Chondrocyte (in vitro differentiated cells): Measurements from ENCODE around the gene MCTP2. TPM values are rescaled to one million over a fixed set of nuclear protein-coding genes. Genes with fewer than 3 reads are reported as not detected.

Experiments used
- DNase-seq: peaks from one replicate; pipeline ENCODE4 v3.0.0; 2021; ENCODE audit warnings: mixed read lengths, low spot score
- H3K27ac Mint-ChIP-seq: one replicate; pipeline ENCODE4 v1.8.0; 2021; ENCODE audit warnings: mild to moderate bottlenecking, moderate library complexity, mixed read lengths; ENCODE audit not compliant: unreplicated experiment
- H3K27me3 Mint-ChIP-seq: 2 replicates; pipeline ENCODE4 v1.8.0; 2021; ENCODE audit warnings: low read depth, mixed read lengths
- H3K36me3 Mint-ChIP-seq: 2 replicates; pipeline ENCODE4 v1.8.0; 2021; ENCODE audit warnings: low read depth, mixed read lengths
- H3K4me1 Mint-ChIP-seq: 2 replicates; pipeline ENCODE4 v1.8.0; 2021; ENCODE audit warnings: low read depth, mild to moderate bottlenecking, mixed read lengths
- H3K4me3 Mint-ChIP-seq: one replicate; pipeline ENCODE4 v1.8.0; 2021; ENCODE audit warnings: mild to moderate bottlenecking, moderate library complexity, mixed read lengths; ENCODE audit not compliant: unreplicated experiment
- H3K9me3 Mint-ChIP-seq: 2 replicates; pipeline ENCODE4 v1.8.0; 2021; ENCODE audit warnings: low read depth, mixed read lengths
- total RNA-seq: library from RNA; stranded (reverse); gene quantifications from 3 replicates; pipeline ENCODE4 v1.2.1, GENCODE V29; 2021
- TF ChIP-seq, protein P1 (sequence below): fragments of 200-600 bp; sonication (generic); IDR thresholded peaks from 2 replicates; pipeline ENCODE4 v1.5.0; 2021; ENCODE audit warnings: antibody characterized with exemption, mild to moderate bottlenecking, moderate library complexity

The MCTP2 gene
- total RNA-seq, 1 donor from 2014 or later = 4.5 TPM

DNA sequence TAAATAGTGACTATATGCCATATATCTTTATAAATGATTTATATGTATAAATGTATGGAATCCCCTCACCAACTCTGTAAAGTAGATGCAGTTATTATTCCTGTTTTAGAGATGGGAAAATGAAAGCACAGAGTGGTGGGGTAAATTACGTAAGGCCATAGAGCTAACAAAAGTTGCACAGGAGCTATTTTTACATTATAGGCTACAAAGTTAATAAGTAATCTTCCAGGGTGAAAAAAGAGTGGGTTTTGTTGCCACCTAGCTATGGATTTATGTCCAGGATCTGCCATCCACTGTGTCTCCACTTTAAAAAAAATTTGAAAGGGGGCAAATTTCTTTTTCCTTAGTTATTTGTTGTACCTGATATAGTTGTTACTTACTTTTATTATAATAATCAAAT, 235.7 kb downstream of the MCTP2 start:
- H3K27me3 Mint-ChIP-seq = no peaks in the 10 kb centered on the region
- H3K36me3 Mint-ChIP-seq = no peaks in the 10 kb centered on the region
- TF ChIP-seq, protein P1, sequence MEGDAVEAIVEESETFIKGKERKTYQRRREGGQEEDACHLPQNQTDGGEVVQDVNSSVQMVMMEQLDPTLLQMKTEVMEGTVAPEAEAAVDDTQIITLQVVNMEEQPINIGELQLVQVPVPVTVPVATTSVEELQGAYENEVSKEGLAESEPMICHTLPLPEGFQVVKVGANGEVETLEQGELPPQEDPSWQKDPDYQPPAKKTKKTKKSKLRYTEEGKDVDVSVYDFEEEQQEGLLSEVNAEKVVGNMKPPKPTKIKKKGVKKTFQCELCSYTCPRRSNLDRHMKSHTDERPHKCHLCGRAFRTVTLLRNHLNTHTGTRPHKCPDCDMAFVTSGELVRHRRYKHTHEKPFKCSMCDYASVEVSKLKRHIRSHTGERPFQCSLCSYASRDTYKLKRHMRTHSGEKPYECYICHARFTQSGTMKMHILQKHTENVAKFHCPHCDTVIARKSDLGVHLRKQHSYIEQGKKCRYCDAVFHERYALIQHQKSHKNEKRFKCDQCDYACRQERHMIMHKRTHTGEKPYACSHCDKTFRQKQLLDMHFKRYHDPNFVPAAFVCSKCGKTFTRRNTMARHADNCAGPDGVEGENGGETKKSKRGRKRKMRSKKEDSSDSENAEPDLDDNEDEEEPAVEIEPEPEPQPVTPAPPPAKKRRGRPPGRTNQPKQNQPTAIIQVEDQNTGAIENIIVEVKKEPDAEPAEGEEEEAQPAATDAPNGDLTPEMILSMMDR = no peak
- H3K27ac Mint-ChIP-seq = no peak overlapping the region
- H3K4me1 Mint-ChIP-seq = no peaks in the 10 kb centered on the region
- no peaks in the 10 kb centered on the region for H3K9me3 Mint-ChIP-seq
- no peak for DNase-seq
- H3K4me3 Mint-ChIP-seq = no peak overlapping the region

DNA sequence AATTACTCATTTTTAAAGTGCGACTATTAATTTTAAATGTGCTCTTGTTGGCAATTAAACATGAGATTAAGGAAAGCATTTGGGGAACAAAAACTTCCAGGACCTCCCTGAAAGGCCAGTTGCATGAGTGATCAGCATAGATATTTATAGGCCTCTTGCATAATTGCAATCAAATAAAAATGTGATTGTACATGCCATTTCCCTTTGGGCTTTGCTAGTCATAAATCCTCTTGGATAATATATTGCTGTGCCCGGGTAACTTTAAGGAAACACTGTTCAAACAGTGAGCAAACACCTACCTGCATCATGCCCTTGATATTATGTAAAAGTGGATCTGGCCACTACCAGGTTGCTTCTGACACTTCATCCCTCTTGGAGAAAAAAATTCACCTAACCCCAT, 239.1 kb downstream of the MCTP2 start:
- no peak for DNase-seq
- H3K36me3 Mint-ChIP-seq = no peaks in the 10 kb centered on the region
- no peaks in the 10 kb centered on the region for H3K4me1 Mint-ChIP-seq
- H3K4me3 Mint-ChIP-seq = no peak overlapping the region
- no peaks in the 10 kb centered on the region for H3K27me3 Mint-ChIP-seq
- TF ChIP-seq, protein P1 = no peak
- no peak overlapping the region for H3K27ac Mint-ChIP-seq
- no peaks in the 10 kb centered on the region for H3K9me3 Mint-ChIP-seq

DNA sequence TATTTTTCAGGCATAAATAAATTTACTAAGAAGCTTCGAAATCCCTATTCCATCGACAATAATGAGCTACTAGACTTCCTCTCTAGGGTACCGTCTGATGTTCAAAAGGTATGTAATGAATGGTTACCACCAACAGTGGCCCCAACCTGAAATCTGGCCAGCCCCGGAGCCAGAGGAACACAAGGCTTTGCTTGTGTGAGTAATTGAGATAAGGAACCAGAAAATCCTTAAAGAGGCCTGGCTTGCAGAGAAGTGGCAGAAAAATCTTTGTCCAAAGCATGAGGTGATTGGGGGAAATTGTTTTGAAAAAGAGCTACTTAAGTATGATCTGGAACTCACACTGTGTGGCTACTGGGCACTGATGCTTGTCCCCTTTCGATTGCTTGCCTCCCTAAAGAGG, 245.3 kb downstream of the MCTP2 start:
- no peaks in the 10 kb centered on the region for H3K9me3 Mint-ChIP-seq
- H3K27ac Mint-ChIP-seq = no peak overlapping the region
- no peaks in the 10 kb centered on the region for H3K4me1 Mint-ChIP-seq
- no peak for DNase-seq
- TF ChIP-seq, protein P1 = no peak
- no peaks in the 10 kb centered on the region for H3K27me3 Mint-ChIP-seq
- peaks cover 2% of the 10 kb centered on the region for H3K36me3 Mint-ChIP-seq
- no peak overlapping the region for H3K4me3 Mint-ChIP-seq

DNA sequence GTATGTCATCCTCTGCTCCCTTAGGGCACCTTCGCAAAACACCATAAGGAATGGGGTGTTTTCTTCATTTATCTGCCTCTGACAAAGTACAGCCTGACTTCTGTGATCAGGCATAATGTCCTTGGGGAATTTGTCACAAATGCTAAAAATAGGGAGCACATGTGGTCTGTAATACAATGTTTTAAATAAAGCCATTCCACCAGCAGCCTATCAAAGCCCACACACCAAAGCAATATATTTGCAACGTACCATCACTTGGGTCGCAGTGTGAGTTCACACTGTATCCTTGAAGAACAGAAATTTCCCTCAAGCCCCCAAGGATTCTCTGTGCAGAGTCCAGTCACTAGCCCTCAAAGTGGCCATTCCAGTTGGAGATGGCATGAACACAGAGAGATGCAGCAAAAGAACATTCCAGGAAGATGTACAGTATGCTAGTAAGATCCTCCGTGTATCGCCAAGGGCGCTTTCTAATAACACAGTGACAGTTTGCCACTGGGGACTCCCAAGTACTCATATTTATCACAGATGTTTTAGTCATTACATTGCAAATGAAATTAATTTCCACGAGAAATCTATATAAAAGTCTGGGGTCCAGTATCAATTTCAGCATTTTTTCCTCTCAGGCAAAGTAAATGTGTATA, 246.7 kb downstream of the MCTP2 start:
- no peaks in the 10 kb centered on the region for H3K27me3 Mint-ChIP-seq
- H3K4me3 Mint-ChIP-seq = no peak overlapping the region
- H3K36me3 Mint-ChIP-seq = peaks cover 3% of the 10 kb centered on the region
- DNase-seq = no peak
- no peak overlapping the region for H3K27ac Mint-ChIP-seq
- H3K9me3 Mint-ChIP-seq = peaks cover 5% of the 10 kb centered on the region
- TF ChIP-seq, protein P1 = no peak
- H3K4me1 Mint-ChIP-seq = no peaks in the 10 kb centered on the region

GRCh38 chr15:94478763-94479162, 247.4 kb downstream of the MCTP2 start:
- no peak overlapping the region for H3K4me3 Mint-ChIP-seq
- H3K27ac Mint-ChIP-seq = no peak overlapping the region
- H3K27me3 Mint-ChIP-seq = no peaks in the 10 kb centered on the region
- peaks cover 3% of the 10 kb centered on the region for H3K36me3 Mint-ChIP-seq
- TF ChIP-seq, protein P1 = no peak
- no peak for DNase-seq
- H3K9me3 Mint-ChIP-seq = peaks cover 5% of the 10 kb centered on the region
- no peaks in the 10 kb centered on the region for H3K4me1 Mint-ChIP-seq
